Inferior parietal cortex (tissue), 1 donor: ENCODE measurements around the gene FHL5.
"Not testable (repeated sequence)": the region's sequence is repeated elsewhere in the genome, so short reads cannot be mapped to it uniquely, and the experiment has no call there.

Experiments
- DNase-seq: peaks from one replicate; pipeline ENCODE4 v3.0.0-alpha.2; 2016; ENCODE audit errors: extremely low spot score

FHL5 gene, protein sequence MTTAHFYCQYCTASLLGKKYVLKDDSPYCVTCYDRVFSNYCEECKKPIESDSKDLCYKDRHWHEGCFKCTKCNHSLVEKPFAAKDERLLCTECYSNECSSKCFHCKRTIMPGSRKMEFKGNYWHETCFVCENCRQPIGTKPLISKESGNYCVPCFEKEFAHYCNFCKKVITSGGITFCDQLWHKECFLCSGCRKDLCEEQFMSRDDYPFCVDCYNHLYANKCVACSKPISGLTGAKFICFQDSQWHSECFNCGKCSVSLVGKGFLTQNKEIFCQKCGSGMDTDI

DNA sequence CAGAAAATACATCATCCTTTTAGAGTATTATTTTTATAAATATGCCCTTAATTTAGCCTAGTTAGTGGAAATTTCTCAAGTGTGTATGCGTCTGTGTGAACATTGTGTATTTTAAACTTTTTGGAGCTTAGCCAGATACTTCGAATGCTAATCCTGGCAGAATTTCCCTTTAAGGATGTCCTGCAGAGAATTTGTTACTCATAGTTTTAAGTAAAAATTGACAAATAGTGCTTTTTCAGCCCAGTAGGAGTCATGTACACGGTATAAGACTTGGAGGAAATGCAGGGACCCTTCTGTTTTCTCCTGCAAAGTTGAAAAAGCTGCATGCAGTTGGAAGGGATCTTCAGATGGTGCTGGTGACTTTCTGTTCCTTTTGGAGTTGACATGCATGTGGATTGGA is at the start of gene FHL5:
FHL5 (plus strand) TSS at position 243 of the 400 bp plus-strand sequence. CDS start 40,486 bp downstream, outside the sequence.
- DNase-seq: no peak

DNA sequence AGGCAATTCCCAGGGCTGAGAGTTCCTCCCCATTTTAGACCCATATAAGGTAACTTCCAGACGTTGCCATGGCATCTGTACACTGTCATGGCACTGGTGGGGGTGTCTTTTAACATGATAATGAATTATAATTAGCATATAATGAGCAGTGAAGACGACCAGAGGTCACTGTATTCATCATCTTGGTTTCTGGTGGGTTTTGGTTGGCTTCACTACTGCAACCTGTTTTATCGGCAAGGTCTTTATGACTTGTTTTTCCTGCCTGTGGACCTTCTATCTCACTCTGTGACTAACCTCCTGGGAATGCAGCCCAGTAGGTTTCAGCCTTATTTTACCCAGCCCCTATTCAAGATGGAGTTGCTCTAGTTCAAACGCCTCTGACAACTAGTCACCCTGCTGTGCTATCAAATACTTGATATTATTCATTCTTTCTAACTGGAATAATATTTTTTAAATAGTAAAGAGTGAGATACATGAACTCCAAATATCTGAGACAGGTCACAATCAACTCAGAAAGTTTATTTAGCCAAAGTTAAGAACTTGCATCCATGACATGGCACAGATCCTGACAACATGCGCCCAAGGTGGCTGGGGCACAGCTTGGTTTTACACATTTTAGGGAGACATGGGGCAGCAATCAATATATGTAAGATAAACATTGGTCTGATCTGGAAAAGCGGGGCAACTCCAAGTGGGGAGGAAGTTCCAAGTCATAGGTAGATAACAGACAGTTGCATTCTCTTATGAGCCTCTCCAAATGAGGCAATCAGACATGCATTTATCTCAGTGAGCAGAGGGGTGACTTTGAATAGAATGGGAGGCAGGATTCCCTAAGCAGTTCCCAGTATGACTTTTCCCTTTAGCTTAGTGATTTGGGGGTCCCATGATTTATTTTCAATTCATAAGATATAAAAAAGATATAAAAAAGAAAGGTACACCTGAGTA is 42.5 kb upstream of the FHL5 start:
- DNase-seq: no peak

DNA sequence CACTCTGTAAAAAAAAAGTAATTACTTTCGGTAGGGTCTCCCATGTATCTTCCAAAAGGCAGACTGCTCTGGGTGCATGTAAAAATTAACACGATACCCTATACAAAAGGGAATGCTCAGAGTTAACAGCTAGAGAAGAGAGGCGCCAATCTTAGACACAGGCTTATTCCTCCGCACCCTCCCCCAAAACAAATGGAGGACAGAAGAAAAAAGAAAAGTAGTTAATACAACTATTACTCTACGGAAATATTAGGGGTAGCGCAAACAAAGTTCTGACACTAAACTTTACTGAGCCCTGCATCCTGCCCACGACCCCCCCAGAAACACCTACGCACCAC is 41.7 kb upstream of the FHL5 start:
- no peak for DNase-seq

DNA sequence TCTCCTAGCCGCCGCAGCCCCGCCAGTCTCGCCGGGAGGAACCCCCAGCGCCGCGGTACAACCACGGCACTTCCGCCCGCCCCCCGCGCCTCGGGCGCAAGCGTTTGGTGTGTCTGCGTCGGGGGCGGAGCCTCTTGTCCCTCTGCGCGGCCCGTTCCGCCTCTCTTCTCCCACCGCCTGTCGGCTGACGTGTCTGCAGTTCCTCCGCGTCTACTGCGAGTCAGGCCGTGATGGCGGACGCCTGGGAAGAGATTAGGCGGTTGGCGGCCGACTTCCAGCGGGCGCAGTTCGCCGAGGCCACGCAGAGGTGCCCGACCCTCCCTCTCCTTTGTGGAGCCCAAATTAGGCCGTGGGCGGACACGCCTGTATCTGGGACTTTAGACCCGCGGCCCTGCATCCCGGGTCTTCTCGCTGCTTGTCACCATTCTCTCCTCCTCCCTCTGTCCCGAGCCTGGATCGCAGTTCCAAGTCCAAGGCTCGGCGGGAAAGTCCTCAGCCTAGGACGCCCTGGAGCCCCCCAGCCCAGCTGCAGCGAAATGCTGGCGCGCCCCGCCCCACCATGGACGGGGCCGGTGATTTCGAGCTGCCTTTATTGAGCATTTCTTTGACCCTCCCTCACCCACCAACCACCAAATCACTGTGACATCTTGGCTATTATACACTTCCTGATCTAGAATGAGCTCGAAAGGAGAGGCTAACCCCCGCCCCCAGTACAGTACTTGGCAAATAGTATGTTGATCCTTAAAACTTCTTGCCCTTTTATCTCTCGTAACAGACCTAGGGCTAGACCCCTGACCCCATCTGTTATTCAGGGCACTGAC is 41.1 kb upstream of the FHL5 start, which contains the start of gene UFL1:
UFL1 (plus strand) TSS at position 163 of the 821 bp plus-strand sequence; CDS start at position 231, 68 bp downstream.
- peak; percentile 93 for DNase-seq

DNA sequence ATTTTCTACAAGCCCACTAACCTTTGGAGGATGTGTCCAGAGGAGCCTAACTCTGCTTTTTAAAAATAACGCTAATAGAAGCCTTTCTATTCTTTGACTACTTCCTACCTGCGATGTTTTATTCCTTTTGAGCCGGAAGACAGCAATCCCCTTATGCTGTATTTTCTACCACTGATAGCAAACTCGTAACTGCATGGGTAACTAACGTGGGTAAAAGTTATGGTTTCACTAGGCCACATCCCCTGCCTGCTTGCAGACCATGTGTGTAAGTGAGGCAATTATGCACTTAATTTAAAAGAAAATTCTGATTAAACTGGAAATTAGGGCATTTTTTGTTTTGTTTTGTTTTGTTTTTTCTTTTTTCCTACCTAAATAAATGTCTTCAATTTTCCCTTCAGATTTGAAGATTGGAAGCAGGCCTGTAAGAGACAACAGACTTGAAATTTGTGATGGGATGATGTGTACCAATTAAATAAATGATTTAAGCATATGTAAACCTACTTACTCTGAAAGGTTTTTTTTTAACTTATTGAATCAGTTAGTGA is 40.4 kb upstream of the FHL5 start:
- peak; percentile 32 for DNase-seq

DNA sequence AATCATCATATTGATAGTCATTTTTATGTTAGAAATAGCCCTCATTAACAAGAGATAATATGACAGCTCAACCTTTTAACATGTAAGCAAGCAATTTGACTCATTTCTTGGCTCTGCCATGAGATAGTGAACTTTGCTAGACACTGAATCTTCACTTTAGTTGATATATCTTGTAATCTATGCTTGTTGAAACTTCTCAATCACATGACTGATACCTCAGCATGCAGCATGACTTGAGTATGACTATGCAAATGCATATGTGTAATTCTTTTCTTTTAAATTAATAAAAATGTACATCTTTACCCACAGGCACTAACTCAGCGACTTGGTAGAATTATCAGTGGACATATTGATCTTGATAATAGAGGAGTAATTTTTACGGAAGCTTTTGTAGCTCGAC is 34.7 kb upstream of the FHL5 start:
- DNase-seq: no peak

DNA sequence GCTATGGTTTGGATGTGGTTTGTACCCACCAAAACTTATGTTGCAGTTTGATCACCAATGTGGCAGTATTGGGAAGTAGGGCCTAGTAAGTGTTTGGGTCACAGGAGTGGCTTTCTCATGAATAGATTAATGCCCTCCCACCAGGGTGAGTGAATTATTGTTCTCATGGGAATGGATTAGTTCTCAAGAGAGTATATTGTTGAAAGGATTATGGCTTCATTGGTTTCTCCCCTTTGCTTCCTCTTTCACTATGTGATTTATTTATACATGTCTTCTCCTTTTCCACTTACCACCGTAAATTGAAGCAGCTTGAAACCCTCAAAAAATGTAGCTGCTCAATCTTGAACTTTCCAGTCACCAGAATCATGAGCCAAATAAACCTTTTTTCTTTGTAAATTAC is 30.5 kb upstream of the FHL5 start:
- no peak for DNase-seq

DNA sequence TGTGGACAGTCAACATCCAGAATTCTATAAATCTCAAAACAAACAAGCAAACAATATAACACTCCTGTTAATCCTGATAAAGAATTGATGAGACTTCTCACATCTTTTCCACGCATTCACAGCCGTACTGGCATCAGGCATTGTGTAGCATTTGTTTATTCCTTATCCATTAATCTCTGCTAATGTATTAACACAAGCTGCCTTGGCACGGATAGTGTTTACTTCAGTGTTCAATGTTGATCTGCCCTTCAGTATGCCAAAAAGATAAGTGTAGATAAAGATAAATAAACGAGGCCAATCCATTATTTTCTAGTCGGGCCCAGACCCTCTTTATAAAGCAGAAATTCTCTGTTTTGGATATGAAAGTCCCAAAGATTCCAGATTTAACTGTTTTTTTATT is 25.2 kb upstream of the FHL5 start:
- no peak for DNase-seq

DNA sequence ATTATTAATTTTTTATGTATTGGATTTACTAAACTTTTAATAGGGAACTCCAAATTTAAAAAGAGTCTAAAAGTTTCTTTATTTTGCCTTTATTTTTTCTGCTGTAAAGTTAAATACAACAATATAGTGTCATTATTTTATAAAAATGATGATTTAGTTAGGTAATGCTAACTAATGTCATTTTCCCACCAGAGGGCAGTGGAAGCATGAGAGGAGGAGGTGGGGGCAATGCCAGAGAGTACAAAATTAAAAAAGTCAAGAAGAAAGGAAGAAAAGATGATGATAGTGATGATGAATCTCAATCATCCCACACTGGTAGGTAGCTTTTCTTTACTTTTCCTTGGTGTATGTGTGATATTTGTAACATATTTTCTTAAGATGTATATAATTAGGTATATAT is 20.2 kb upstream of the FHL5 start:
- no peak for DNase-seq

DNA sequence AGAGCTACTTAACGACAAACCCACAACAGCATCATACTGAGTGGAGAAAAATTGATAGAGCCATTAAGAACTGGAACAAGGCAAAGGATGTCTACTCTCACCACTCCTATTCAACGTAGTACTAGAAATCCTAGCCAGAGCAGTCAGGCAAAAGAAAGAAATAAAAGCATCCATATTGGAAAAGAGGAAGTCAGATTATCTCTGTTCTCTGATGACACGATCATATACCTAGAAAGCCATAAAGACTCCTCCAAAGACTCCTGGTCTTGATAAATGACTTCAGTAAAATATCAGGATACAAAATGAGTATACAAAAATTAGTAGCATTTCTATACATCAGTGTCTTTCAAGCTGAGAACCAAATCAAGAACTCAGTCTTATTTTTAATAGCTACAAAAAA is 17.0 kb upstream of the FHL5 start:
- DNase-seq: no peak

DNA sequence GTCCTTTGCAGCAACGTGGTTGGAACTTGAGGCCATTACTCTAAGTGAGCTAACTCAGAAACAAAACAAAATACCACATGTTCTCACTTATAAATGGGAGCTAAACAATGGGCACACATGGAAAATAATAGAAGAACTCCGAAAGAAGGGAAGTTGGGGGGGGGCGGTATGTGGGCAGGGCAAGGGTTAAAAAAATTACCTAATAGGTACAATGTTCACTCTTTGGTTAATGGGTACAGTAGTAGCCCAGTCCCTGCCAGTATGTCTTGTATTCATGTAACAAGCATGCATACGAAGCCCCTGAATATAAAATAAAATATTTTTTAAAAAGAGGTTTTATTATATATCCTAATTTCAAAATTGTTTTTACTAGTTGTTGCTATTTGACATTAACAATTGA is 15.3 kb upstream of the FHL5 start:
- DNase-seq: no peak

DNA sequence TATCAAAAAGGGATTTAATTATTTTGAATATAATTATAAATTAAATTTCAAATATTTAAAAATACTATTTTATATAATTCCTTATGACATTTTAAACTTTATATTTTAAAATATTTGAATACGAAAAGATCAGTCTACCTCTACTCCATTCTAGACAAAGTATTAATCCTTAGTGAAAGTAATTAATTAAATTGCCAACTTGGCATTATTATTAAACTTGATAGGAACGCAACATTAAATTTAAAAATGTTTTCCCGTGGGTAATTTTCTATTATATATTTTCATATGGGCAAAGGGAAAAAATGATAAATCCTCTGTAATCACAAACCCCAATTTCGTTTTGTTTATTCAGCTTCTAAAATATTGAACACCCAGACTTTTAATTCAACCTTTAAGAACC is 8.4 kb upstream of the FHL5 start:
- no peak for DNase-seq

DNA sequence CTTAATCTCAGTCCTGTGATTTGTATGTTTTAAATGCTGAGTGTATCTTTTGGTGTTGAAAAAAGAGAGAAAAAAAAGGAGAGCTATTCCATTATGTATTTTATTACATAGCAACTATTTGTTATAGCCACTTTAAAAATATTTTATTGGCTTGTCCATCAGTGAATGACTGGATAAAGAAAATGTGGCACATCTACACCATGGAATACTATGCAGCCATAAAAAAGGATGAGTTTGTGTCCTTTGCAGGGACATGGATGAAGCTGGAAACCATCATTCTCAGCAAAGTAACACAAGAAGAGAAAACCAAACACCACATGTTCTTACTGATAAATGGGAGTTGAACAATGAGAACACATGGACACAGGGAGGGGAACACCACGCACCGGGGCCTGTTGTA is 3.2 kb upstream of the FHL5 start:
- DNase-seq: not testable (repeated sequence)

DNA sequence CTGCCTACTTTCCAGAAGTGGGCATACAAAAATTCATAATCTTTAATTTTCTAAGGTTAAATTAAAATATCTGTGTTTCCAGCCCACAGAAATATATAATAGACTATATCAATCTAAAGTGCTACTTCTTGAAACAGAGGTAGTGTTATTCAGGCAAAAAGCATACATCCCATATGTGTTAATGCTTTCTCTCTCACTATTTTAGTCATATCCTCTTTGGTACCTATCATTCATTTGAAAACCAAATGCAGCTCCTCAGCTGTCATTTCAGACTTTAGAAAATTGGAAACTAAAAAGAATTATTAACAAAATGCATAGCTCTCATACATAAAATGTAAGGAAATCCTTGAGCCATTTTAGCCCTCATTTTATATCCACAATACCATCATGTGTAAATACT is 925 bp downstream of the FHL5 start:
- no peak for DNase-seq

DNA sequence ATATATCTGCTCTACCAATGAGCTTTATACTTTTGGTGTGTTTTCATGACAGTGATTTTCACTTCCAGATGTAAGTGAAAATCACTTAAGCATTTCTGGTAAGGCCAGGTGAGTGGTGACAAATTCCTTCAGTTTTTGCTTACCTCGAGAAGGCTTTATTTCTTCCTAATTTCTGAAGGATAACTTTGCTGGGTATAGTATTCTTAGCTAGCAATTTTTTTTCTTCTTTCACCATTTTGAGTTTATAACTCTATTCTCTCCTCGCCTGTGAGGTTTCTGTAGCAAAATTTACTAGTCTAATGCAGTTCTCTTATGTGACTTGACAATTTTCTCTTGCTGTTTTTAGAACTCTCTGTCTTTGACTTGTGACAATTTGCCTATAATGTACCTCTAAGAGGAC is 7.1 kb downstream of the FHL5 start:
- no peak for DNase-seq

DNA sequence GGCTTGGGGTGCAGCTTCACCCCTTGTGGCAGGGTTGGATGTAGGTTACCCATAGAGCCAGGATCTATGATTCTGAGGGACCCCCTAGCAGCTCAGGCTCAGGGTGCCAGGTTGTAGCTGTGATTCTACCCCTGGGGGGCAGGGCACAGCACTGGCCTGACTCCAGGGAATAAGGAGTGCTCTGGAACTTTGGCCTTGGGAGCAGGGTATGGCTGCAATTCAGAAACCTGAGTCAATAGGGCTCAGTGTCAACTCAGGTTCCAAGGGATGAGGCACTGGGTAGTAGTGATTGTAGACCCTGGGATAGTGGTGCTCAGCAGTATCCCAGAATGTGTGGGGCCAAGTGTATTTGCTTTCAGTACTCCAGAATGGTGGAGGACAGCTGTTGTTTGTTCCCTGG is 8.6 kb downstream of the FHL5 start:
- no peak for DNase-seq

DNA sequence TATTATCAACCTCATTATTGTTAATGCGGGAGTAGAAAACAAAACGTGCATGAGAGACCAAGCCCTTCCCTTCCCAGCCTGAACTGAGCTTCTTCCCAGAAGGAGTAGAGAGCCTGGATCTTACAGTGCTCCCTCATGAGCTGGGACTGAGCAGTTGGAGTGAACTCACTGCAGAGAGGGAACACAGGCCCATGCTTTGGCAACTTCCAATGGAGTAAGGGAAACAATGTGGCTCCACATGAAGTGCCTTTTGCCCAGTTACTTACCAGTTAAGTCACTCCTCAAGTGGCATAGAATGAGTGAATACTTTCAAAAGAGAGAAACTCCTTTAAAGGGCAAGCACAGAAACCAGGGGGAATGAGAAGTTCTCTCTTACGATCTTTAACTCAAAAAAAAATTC is 12.4 kb downstream of the FHL5 start:
- DNase-seq: no peak

DNA sequence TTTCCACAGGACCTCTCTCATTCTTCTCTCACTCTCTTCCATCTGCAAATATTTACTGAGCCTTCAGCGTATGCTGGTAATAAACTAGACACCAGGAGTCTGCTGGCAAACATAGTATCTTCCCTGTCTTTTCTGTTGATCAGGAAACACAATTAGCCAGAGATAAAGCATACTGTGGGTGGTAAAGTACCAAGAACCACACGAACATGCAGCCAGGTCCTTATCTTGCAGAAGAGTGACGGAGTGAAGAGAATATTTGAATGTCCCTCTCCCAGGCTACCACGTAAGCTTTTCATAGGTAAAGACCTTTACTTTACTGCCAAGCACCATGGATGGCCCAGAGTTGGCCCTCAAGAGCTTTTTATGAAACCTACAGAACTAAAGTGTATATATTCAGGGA is 13.3 kb downstream of the FHL5 start:
- no peak for DNase-seq

DNA sequence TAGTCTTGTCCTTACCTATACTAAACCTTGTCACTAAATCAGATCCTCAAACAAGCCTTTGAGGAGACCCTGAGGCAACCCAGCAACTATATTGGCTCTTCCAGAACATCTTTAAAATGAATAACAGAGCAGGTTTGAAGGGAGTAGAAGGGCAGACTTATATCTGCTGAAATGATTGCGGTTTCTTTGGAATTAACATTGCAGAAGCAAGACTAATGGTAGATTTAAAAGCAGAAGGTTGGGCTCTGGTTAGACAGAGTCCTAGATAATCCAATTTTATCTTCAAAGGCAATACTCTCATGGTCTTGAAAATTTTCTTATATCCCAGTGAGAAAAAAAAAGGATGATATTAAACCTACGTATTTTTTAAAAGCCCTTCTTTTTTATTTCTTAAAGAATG is 19.1 kb downstream of the FHL5 start:
- no peak for DNase-seq

DNA sequence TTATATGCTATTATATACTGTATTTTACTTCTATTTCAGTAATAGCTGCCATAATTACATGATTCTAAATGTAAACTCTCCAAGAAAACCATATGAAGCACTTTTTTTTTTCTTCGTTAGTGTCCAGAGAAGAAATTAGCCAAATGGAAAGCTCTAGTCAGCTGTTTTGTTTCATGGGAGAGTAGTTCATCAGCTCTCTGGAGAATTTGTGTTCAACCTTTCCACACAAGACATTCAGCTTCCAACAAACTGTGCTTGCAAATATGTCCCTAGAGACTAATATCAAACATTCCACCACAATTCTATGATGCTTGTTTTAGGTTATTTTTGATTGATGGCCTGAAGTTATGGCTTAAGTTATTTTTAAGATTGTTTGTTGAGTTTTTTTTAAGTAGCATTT is 19.5 kb downstream of the FHL5 start:
- DNase-seq: no peak

DNA sequence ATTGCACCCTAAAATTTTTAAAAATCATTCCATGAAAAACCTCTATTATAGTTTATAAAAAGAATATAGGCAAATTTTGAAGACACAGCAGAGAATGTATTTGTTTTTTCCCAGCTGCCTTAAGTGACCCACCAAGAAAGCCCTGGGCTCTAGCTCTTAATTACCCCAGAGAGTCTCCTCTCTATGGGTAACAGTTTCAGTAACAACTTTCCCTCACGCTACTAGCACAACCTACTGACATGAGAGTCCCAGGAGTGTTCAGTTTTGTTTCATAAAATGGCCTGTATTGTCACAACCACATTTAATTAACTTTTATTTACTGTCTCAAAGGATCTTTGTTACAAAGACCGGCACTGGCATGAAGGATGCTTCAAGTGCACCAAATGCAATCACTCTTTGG is 41.5 kb downstream of the FHL5 start:
- DNase-seq: no peak

DNA sequence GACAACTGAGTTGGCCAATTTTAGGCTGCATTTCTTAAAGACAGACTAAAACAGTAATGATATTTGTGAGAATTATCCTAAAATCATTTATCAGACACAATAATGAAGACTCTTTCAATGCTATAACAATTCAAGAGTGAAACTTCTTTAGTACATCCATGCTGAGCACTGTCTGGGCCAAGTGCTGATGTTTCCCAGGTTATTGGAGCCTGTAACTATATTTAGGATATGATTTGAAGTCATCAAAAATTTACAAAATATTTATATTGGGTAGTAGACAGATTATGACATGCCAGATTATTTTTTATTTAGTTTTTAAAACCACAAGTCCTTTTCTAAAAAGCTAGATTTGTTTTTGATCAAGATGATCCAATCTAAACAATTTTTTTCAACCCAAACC is 45.1 kb downstream of the FHL5 start:
- no peak for DNase-seq
